Type B pancreatic cell (in vitro differentiated cells): ENCODE data around the gene LPAR1. TPM values are rescaled to one million over a fixed set of nuclear protein-coding genes. Genes with fewer than 3 reads are reported as not detected.
"Not testable (repeated sequence)": the region's sequence is repeated elsewhere in the genome, so short reads cannot be mapped to it uniquely, and the experiment has no call there.

Source experiments
- DNase-seq: peaks from one replicate; pipeline ENCODE4 v3.0.0; 2021; ENCODE audit warnings: mixed read lengths; ENCODE audit not compliant: unreplicated experiment; ENCODE audit errors: extremely low spot score
- H3K27ac Mint-ChIP-seq: 2 replicates; pipeline ENCODE4 v1.8.0; 2021; ENCODE audit warnings: mild to moderate bottlenecking, mixed read lengths
- H3K27me3 Mint-ChIP-seq: 2 replicates; pipeline ENCODE4 v1.8.0; 2021; ENCODE audit warnings: mixed read lengths
- H3K36me3 Mint-ChIP-seq: 2 replicates; pipeline ENCODE4 v1.8.0; 2021; ENCODE audit warnings: mixed read lengths
- H3K4me1 Mint-ChIP-seq: one replicate; pipeline ENCODE4 v1.8.0; 2021; ENCODE audit warnings: mixed read lengths; ENCODE audit not compliant: unreplicated experiment
- H3K4me3 Mint-ChIP-seq: 2 replicates; pipeline ENCODE4 v1.8.0; 2021; ENCODE audit warnings: mild to moderate bottlenecking, mixed read lengths
- H3K9me3 Mint-ChIP-seq: 2 replicates; pipeline ENCODE4 v1.8.0; 2021; ENCODE audit warnings: mixed read lengths
- total RNA-seq: library from RNA; stranded (reverse); gene quantifications from 2 replicates; pipeline ENCODE4 v1.2.1, GENCODE V29; 2021; ENCODE audit warnings: low replicate concordance
- TF ChIP-seq, protein P1 (sequence below): fragments of 200-600 bp; sonication (generic); conservative IDR thresholded peaks from 2 replicates; pipeline ENCODE4 v1.5.0; 2021; ENCODE audit warnings: antibody characterized with exemption, mild to moderate bottlenecking

The LPAR1 gene
- total RNA-seq, 1 donor from 2014 or later, result 32.8 TPM

- TF ChIP-seq, protein P1, sequence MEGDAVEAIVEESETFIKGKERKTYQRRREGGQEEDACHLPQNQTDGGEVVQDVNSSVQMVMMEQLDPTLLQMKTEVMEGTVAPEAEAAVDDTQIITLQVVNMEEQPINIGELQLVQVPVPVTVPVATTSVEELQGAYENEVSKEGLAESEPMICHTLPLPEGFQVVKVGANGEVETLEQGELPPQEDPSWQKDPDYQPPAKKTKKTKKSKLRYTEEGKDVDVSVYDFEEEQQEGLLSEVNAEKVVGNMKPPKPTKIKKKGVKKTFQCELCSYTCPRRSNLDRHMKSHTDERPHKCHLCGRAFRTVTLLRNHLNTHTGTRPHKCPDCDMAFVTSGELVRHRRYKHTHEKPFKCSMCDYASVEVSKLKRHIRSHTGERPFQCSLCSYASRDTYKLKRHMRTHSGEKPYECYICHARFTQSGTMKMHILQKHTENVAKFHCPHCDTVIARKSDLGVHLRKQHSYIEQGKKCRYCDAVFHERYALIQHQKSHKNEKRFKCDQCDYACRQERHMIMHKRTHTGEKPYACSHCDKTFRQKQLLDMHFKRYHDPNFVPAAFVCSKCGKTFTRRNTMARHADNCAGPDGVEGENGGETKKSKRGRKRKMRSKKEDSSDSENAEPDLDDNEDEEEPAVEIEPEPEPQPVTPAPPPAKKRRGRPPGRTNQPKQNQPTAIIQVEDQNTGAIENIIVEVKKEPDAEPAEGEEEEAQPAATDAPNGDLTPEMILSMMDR, result no peak
- no peak overlapping the region for H3K27ac Mint-ChIP-seq
- H3K27me3 Mint-ChIP-seq, result no peaks in the 10 kb centered on the region
Measured at GRCh38 chr9:110832926-110833325, 205.3 kb downstream of the LPAR1 start.

DNA sequence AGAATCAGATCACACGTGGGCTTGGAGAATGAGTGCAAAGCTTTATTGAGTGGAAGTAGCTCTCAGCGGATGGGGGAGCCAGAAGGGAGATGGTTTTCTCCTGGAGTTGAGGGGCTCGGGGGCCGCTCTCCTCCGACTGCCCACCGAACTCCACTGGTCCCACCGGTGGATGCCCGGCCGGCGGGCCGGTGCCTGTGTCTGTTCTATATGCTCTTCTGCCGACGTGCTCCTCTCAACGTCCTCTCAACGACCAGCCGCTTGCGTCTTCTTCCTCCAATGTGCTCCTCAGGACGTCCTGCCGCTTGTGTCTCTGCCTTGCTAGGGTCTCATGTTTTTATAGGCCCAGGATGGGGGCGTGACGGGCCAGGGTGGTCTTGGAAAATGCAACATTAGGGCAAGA lies 207.8 kb downstream of the LPAR1 start:
- H3K4me1 Mint-ChIP-seq, result peaks cover 7% of the 10 kb centered on the region
- H3K36me3 Mint-ChIP-seq, result no peaks in the 10 kb centered on the region
- DNase-seq, result no peak
- peaks cover 4% of the 10 kb centered on the region for H3K9me3 Mint-ChIP-seq
- H3K4me3 Mint-ChIP-seq, result no peak overlapping the region
- TF ChIP-seq, protein P1, result no peak
- H3K27me3 Mint-ChIP-seq, result no peaks in the 10 kb centered on the region
- no peak overlapping the region for H3K27ac Mint-ChIP-seq

More at GRCh38 chr9:110832926-110833325, 205.3 kb downstream of the LPAR1 start:
- Mint-ChIP-seq H3K36me3 (no peaks in the 10 kb centered on the region), H3K9me3 (peaks cover 12% of the 10 kb centered on the region), H3K4me3 (no peak overlapping the region), H3K4me1 (peaks cover 11% of the 10 kb centered on the region)
- DNase-seq, result no peak

DNA sequence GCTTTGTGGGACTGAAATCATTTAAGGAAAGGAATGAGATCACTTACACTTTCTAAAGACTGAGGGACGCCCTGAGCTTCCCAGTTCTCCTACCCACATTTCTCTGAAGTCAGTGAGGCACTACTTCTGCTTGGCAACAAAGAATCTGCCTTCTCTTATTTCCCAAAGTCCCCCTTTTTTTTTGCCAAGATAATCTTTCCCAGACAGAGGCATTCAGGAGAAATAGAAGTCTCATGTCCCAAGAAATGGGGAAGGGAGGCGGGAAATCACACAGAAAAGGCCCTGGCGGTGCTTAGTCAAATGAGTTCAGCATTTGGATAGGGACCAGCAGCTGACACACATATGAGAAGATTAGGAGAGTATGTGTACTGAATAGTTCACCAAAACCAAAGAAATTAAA lies 210.0 kb downstream of the LPAR1 start:
- no peaks in the 10 kb centered on the region for H3K27me3 Mint-ChIP-seq
- TF ChIP-seq, protein P1, result no peak
- H3K27ac Mint-ChIP-seq, result no peak overlapping the region
- peaks cover 6% of the 10 kb centered on the region for H3K4me1 Mint-ChIP-seq
- no peak for DNase-seq
- H3K4me3 Mint-ChIP-seq, result peak overlapping the region; percentile 10
- H3K36me3 Mint-ChIP-seq, result no peaks in the 10 kb centered on the region
- H3K9me3 Mint-ChIP-seq, result peaks cover 9% of the 10 kb centered on the region

DNA sequence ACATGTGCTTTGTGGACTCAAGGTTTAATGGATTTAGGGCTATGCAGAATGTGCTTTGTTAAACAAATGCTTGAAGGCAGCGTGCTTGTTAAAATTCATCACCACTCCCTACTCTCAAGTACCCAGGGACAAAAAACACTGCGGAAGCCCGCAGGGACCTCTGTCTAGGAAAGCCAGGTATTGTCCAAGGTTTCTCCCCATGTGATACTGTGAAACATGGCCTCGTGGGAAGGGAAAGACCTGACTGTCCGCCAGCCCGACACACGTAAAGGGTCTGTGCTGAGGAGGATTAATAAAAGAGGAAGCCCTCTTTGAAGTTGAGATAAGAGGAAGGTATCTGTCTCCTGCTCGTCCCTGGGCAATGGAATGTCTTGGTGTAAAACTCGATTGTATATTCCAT lies 211.9 kb downstream of the LPAR1 start:
- H3K4me3 Mint-ChIP-seq, DNase-seq, H3K27ac Mint-ChIP-seq, H3K36me3 Mint-ChIP-seq, H3K27me3 Mint-ChIP-seq, H3K4me1 Mint-ChIP-seq, H3K9me3 Mint-ChIP-seq: not testable (repeated sequence)

GRCh38 chr9:110825950-110826349 lies 212.3 kb downstream of the LPAR1 start:
- Mint-ChIP-seq H3K4me3 (no peak overlapping the region), H3K36me3 (no peaks in the 10 kb centered on the region)
- no peak for DNase-seq

GRCh38 chr9:110825129-110825528 lies 213.1 kb downstream of the LPAR1 start:
- not testable (repeated sequence) for DNase-seq, H3K9me3 Mint-ChIP-seq, H3K4me3 Mint-ChIP-seq, H3K27ac Mint-ChIP-seq, H3K27me3 Mint-ChIP-seq, H3K36me3 Mint-ChIP-seq
- peaks cover 16% of the 10 kb centered on the region for H3K4me1 Mint-ChIP-seq

More at GRCh38 chr9:110825950-110826349, 212.3 kb downstream of the LPAR1 start:
- TF ChIP-seq, protein P1, result no peak
- Mint-ChIP-seq H3K9me3 (peaks cover 9% of the 10 kb centered on the region), H3K27ac (peak overlapping the region; percentile 61), H3K27me3 (no peaks in the 10 kb centered on the region), H3K4me1 (peaks cover 13% of the 10 kb centered on the region)
